ENCODE measurements around the gene CCDC167.
"Not testable (repeated sequence)": the region's sequence is repeated elsewhere in the genome, so short reads cannot be mapped to it uniquely, and the experiment has no call there.

CCDC167 gene

DNA sequence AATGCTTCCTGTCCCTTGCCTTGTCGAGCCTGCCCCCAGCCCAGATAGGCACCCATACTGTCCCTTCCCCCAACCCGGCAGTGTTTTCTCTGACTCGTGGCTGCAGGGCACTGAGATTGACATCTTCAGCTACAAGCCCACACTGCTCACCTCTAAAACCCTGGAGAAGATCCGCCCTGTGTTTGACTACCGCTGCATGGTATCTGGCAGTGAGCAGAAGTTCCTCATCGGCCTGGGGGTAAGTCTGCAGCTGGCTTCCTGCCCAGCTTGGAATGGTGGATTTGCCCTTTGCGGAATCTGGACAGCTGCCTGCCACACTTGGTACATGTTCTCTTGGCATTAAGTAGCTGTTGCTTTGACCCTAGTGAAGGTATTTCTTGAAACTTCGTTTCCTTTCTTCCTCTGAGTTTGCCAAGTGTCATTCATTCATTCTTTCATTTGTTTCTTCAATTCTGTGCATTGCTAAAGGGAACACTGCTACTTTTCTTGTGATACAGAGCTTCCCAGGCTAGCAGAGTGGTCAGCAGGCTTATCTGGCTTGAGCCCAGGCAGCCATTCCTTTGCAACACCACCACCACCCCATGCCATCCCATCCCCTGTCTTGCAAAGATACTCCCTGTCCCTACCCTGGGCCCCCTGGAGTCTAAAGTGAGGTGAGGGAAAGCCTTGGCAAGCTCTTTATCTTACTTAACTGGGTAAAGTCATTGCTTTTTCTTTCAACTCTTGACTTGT, 26.2 kb downstream of the CCDC167 start:
- no peak for DNase-seq (ENCODE audit: low spot score)

DNA sequence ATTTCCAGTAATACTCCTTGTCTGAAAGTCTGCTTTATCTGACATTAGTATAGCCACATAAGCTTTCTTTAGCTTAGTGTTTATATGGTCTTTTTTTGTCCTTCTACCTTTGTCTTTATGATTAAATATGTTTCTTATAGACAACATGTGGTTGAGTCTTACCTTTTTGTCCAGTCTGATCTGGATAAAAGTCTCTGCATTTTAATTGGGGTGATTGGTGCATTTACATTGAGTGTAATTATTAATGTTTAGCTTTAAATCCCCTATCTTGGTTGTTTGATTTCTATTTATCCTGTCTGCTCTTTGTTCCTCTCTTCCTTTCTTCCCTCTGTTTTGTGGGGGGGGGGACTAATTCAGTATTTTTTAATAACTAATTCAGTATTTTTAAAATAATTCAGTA, 32.0 kb downstream of the CCDC167 start:
- no peak for DNase-seq (ENCODE audit: low spot score)

- no peak for DNase-seq (ENCODE audit: low spot score)
These were observed 36.6 kb downstream of the CCDC167 start for GRCh38 chr6:37463110-37463509.

- DNase-seq (ENCODE audit: low spot score): no peak
These were observed 38.9 kb downstream of the CCDC167 start for GRCh38 chr6:37460805-37461204.

- no peak for DNase-seq (ENCODE audit: low spot score)
These were observed 39.5 kb downstream of the CCDC167 start for GRCh38 chr6:37459981-37460800.

DNA sequence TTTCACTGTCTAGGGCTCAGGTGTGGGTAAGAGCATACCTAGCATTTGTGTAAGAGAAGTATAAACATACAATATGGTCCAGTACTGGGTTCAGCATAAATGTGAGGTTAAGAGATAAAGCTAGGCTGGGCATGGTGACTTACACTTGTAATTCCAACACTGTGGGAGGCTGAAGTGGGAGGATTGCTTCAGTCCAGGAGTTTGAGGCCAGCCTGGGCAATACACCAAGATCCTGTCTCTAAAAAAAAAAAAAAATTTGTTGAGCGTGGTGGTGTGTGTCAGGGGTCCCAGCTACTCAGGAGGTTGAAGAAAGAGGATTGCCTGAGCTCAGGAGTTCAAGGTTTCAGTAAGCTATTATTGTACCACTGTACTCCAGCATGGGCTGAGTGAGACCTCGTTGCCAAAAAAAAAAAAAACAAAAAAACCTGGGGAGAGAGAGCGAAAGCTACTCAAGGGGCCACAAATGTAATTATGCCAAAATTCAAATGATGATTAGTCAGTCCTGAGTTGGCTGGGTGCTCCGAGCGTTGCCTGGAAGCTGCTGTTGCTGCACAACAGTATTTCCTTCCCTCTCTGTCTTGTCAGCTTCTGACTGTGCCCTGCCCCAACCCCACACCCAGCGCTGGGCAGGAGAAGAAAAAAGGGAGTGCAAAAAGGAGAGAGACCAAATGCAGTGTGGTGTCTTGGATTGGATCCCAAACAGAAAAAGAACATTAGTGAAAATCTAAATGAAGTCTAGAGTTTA, 42.7 kb downstream of the CCDC167 start:
- DNase-seq (ENCODE audit: low spot score): no peak

DNA sequence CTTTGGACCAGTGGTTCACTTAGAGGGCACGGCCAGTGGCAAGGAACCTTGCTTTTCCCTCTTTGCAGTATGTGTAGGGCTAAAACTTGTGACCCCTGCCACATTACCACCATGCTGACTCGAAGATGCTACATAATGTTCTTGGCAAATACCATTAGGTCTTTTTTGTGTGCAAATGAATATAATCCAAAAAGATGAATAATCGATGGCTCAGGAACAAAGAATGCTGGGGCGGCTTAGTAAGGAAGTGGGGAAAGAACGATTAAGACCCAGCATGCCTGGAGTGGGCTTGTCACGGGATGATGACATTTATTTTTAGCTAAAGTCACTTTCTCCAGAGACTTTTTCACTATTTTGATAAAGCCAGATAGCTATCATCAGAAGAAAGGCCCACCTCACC, 43.6 kb downstream of the CCDC167 start:
- DNase-seq (ENCODE audit: low spot score): no peak

DNA sequence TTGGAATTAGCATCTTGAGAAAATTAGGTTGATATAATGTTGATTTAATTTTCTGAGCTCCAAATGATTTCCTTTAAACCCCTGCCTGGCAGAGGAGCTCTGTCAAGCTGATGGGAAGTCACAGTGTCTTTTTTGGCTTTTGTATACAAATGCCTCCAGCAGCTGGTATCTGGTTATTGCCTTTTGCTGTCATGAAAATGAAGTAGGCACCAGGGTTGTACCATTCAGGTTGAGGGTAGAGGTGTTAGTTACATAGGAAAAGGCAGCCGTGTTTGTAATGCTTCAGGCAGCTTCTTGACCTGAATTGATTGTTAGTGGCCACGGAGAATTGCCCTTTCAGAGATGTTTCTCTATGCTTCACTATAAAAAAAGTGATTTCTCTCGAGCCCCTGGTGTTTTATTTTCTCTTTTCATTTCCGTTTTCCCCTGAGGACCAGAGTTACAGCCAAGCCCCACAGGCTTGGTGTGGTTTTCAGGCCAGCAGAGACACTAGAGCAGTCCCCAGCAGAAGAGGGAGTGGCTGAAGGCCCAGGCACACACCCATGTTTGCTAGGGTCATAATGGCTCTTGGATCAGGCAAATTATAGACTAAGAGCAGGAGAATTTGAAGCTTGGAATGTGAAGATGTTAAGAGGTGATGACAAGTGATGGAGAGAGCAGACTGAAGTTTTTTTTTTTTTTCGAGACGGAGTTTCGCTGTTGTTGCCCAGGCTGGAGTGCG, 45.1 kb downstream of the CCDC167 start:
- no peak for DNase-seq (ENCODE audit: low spot score)

GRCh38 chr6:37452522-37452921, 47.2 kb downstream of the CCDC167 start:
- no peak for DNase-seq (ENCODE audit: low spot score)

DNA sequence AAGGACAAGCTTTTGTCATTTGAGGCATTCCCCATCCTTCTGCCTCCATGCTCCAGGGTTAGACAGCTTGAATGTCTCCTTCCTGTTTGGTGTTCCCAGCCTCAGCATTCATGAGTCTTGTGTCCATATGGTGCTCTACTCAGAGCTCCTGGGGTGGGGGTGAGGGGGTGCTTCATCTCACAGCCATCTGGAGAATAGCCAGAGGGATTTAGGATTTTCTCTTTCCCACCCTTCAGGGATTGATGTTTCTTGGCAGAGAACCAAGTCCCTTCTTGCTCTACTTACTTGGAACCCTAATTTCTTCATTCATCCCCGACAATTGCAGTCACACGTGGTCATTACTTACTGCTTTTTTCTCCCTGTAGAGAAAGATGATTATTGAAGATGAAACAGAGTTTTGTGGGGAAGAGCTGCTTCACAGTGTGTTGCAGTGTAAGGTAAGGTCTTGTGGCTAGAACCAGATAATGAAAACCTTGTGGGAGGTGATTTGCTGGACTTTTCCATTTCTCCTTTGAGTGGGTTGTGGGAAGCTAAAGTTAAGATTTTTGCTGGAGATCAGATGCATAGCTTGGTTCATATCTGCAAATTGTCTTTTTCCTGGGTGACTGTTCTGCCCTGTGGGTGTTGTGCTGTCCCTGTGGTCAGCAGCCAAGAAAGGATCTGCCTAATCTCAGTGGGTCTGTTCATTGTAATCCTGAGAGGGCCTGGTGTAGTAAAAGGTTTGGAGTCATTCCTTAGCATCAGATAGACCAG, 48.1 kb downstream of the CCDC167 start:
- DNase-seq (ENCODE audit: low spot score): no peak

- DNase-seq (ENCODE audit: low spot score): no peak
These were observed 49.7 kb downstream of the CCDC167 start for GRCh38 chr6:37449984-37450383.

DNA sequence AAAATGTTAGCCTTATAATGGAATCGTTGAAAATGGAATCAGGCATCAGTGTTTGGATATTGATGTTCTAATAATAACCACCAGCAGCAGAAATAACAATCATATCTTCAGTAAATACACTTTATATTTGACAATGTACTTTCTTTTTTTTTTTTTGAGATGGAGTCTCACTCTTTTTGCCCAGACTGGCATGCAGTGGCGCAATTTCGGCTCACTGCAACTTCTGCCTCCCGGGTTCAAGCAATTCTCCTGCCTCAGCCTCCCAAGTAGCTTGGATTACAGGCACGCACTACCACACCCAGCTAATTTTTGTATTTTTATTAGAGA, 56.5 kb downstream of the CCDC167 start:
- DNase-seq (ENCODE audit: low spot score): not testable (repeated sequence)

GRCh38 chr6:37442416-37443215, 57.1 kb downstream of the CCDC167 start:
- DNase-seq (ENCODE audit: low spot score): no peak

- DNase-seq (ENCODE audit: low spot score): no peak
These were observed 58.0 kb downstream of the CCDC167 start for GRCh38 chr6:37441651-37442050.

DNA sequence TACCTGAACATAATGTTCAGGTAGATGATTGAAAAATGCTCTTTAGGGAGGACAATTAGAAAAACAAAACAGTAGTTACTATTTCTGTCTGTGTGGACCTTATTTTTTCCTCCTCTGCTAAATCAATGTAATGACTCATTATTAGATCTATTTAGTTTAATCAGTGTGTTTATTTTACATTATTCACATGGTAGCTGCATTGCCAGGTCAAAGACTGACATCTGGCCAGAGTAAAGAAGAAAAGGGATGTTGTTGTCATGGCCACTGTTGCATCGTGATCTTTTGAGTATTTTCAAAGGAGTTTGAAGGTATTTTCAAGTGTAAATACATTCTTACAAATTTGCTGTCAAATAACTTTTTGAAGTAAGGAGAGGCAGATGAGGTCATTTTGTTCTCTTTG, 60.8 kb downstream of the CCDC167 start:
- DNase-seq (ENCODE audit: low spot score): no peak

DNA sequence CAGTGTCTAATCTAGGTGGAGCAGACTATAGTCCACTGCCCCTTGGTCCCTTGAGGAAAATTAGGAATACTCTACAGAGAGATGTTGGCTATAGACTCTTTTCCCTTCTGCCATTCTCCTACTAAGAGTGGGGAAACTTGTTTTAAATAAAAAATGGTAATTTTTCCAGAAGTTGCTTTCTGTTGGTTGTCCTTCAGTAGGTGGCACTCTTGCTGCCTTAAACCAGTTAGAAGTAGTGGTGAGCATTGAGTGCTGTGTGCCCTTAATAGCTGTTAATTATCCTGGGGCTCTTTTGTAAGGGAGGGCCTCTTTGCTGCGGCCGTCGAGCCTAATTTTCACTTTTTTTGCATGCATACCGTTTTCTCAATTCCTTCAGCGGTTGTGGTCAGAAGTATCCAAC, 63.9 kb downstream of the CCDC167 start:
- no peak for DNase-seq (ENCODE audit: low spot score)

- DNase-seq (ENCODE audit: low spot score): no peak
These were observed 64.3 kb downstream of the CCDC167 start for GRCh38 chr6:37435373-37435772.

DNA sequence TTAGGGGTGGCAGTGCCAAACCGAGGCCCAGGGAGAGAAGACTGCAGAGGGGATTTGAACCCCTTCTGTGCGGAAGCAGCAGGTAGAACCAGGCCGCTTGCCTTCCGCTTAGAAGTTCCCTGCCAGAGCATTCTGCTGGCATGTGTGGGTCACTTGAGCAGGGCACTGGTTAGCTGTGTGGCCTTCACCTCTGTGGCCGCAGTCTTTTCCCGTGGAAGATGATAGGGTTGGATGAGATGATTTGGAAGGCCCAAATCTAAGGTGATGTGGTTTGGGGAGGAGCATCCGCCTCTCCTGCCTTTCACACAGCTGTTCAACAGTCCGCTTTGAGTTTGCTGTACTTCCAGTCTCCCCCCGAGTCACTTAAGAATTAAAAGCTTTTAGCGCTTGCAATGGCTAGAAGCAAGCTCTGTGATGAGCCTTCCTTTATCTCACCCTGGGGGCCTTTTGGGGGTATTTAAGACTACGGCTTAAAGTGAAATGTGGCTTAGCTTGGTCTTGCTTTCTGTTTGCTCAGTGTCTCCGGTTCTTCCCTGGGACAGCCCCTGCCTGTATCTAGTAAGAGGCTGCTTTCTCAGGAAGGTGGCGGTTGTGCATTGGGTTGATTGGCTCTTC, 65.9 kb downstream of the CCDC167 start:
- DNase-seq (ENCODE audit: low spot score): no peak
